AG04450 (cell line): ENCODE results near the gene FAM32A. TPM values are rescaled to one million over a fixed set of nuclear protein-coding genes. Genes with fewer than 3 reads are reported as not detected.

Experiments used
- CTCF ChIA-PET: fragments of 300-600, 350-600 bp; formaldehyde crosslinking; extraction: SDS; loops from one replicate; lab custom pipeline; 2022; ENCODE audit warnings: antibody characterized with exemption, inconsistent platforms; lab: Charles Lee
- POLR2A ChIA-PET: fragments of 350-600 bp; formaldehyde crosslinking; extraction: SDS; loops from one replicate; lab custom pipeline; 2021; ENCODE audit warnings: antibody characterized with exemption, inconsistent platforms; lab: Yijun Ruan, JAX
- DNase-seq: peaks from one replicate; pipeline ENCODE4 v3.0.0-alpha.2; 2011; ENCODE audit warnings: low read depth, low spot score
- H3K27ac ChIP-seq: one replicate; pipeline ENCODE4 v1.5.1; 2012; ENCODE audit warnings: low read depth, low read length, control low read depth
- H3K27me3 ChIP-seq: one replicate; pipeline ENCODE4 v1.6.0; 2012; ENCODE audit warnings: low read length; ENCODE audit not compliant: control insufficient read depth, insufficient read depth
- H3K4me3 ChIP-seq: 2 replicates; pipeline ENCODE4 v1.5.1; 2011; ENCODE audit warnings: mild to moderate bottlenecking, low read depth, low read length, control low read depth
- H3K9me3 ChIP-seq: 2 replicates; pipeline ENCODE4 v1.5.1; 2012; ENCODE audit warnings: low read length; ENCODE audit not compliant: control insufficient read depth, insufficient read depth
- polyA plus RNA-seq: library from polyadenylated mRNA; depleted of rRNA; stranded (reverse); fragments of >200 nt; gene quantifications from 2 replicates; pipeline ENCODE4 v1.2.3, GENCODE V29; 2011
- TF ChIP-seq, protein P1 (sequence below): IDR thresholded peaks from 2 replicates; pipeline ENCODE4 v1.5.1; 2011; ENCODE audit warnings: low read depth, low read length, control low read depth, inconsistent platforms

FAM32A gene
- polyA plus RNA-seq, 1 experiment: 177 TPM

- Histone ChIP-seq H3K27ac (no peak overlapping the region), H3K4me3 (no peak overlapping the region), H3K27me3 (no peaks in the 10 kb centered on the region), H3K9me3 (no peaks in the 10 kb centered on the region; the same call in 1 of the 2 replicates)
- TF ChIP-seq, protein P1, sequence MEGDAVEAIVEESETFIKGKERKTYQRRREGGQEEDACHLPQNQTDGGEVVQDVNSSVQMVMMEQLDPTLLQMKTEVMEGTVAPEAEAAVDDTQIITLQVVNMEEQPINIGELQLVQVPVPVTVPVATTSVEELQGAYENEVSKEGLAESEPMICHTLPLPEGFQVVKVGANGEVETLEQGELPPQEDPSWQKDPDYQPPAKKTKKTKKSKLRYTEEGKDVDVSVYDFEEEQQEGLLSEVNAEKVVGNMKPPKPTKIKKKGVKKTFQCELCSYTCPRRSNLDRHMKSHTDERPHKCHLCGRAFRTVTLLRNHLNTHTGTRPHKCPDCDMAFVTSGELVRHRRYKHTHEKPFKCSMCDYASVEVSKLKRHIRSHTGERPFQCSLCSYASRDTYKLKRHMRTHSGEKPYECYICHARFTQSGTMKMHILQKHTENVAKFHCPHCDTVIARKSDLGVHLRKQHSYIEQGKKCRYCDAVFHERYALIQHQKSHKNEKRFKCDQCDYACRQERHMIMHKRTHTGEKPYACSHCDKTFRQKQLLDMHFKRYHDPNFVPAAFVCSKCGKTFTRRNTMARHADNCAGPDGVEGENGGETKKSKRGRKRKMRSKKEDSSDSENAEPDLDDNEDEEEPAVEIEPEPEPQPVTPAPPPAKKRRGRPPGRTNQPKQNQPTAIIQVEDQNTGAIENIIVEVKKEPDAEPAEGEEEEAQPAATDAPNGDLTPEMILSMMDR: no peak
- CTCF ChIA-PET: interaction anchor here (0.9 kb wide), 1 partner anchor 11 kb away, joined by 3 read pairs; no protein-coding TSS in a partner anchor
- no peak for DNase-seq
- POLR2A ChIA-PET: no interaction called here
Measured at GRCh38 chr19:16193466-16193865, 8.3 kb downstream of the FAM32A start.

- peak overlapping the region; percentile 98 for H3K4me3 ChIP-seq
- peak overlapping the region; percentile 90 for H3K27ac ChIP-seq
- TF ChIP-seq, protein P1: no peak
- POLR2A ChIA-PET: interaction anchor here (0.8 to 1.6 kb wide), 6 partner anchors 12 to 142 kb away, joined by 3 to 11 read pairs (median 4); partner anchors contain the start of genes FAM32A, KLF2 and TPM4
- CTCF ChIA-PET: interaction anchor here (0.6 to 4.5 kb wide), 5 partner anchors 12 to 1692 kb away, joined by 3 to 23 read pairs (median 4); partner anchors contain the start of gene FAM32A
- peak; percentile 55 for DNase-seq
- no peaks in the 10 kb centered on the region for H3K27me3 ChIP-seq
- H3K9me3 ChIP-seq: no peaks in the 10 kb centered on the region; the same call in 1 of the 2 replicates
Measured at GRCh38 chr19:16197188-16197621, 12.0 kb downstream of the FAM32A start.

DNA sequence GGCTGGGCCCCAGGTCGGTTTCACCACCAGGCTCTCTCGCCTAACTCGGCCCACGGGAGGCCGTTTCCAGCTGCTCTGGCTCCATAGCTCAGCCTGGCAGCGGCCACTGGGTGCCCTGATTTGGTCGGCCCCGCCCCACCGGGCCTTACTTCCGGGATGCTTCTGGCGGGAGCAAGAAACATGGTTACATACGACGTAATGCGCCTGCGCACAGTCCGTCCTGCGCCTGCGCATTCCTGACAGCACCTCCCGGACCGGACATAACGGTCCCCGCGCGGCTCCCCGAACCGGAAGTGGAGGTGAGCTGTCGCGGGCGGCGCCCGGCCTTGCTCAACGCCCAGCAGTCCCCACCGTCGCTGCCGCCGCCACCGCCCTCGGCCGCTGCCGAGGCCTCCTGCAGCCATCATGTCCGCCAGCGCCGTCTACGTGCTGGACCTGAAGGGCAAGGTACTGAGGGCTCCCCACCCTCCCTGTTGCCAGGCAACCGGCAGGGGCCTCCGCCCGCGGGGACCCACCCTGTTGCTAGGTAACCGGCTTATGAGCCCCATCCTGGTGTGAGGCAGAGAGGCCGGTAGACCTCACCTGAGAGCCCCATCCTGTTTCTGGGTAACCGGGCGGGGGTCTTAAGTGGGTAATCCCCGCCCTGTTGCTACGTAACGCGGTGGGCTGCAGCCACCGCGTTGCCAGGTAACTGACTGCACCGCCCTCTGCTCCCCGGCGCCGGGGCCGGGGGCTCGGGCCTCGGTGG lies 12.6 kb downstream of the FAM32A start, which contains the start of gene AP1M1:
AP1M1 (plus strand) TSS at position 290 of the 748 bp plus-strand sequence; CDS start at position 406, 116 bp downstream.
- POLR2A ChIA-PET: interaction anchor here (0.8 to 1.6 kb wide), 6 partner anchors 12 to 141 kb away, joined by 3 to 11 read pairs (median 4); partner anchors contain the start of genes FAM32A, KLF2 and TPM4
- H3K9me3 ChIP-seq: no peaks in the 10 kb centered on the region; the same call in 1 of the 2 replicates
- no peaks in the 10 kb centered on the region for H3K27me3 ChIP-seq
- peak; percentile 95 for DNase-seq
- peak within 1 kb of the TSS; percentile 98 for H3K4me3 ChIP-seq
- CTCF ChIA-PET: interaction anchor here (0.6 to 4.5 kb wide), 6 partner anchors 13 to 1693 kb away, joined by 3 to 23 read pairs (median 4); partner anchors contain the start of gene FAM32A
- peak within 1 kb of the TSS; percentile 90 for H3K27ac ChIP-seq
- TF ChIP-seq, protein P1: no peak

DNA sequence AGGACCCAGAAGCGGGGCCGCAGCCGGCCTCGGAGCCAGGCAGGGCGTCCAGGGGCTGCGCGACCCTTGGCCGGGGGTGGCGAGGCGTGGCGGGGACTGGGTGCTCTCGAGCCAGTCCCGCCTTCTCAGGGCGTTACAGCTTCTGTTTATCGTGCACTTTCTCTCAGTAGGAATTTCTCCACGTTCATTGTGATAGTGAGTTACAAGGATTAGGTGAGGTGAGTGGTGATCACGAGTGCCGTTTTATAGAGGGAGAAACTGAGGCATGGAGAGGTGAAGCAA lies 13.1 kb downstream of the FAM32A start:
- TF ChIP-seq, protein P1: no peak
- no peaks in the 10 kb centered on the region; the same call in 1 of the 2 replicates for H3K9me3 ChIP-seq
- DNase-seq: no peak
- ChIA-PET POLR2A (interaction anchor here (1.2 to 1.6 kb wide), 3 partner anchors 13 to 126 kb away, joined by 3 to 11 read pairs (median 7); partner anchors contain the start of genes FAM32A and KLF2), CTCF (interaction anchor here (0.9 to 4.5 kb wide), 3 partner anchors 13 to 156 kb away, joined by 4 to 23 read pairs (median 4); partner anchors contain the start of gene FAM32A)
- peak overlapping the region; percentile 98 for H3K4me3 ChIP-seq
- no peaks in the 10 kb centered on the region for H3K27me3 ChIP-seq
- no peak overlapping the region for H3K27ac ChIP-seq
